ENCODE measurements around the gene ZNF81.
"Not testable (repeated sequence)": the region's sequence is repeated elsewhere in the genome, so short reads cannot be mapped to it uniquely, and the experiment has no call there.

The ZNF81 gene

GRCh38 chrX:47836164-47837072 is at the start of gene ZNF81:
Gene ZNF81 (plus strand): TSS chrX:47836902. CDS start chrX:47846268, 9,366 bp downstream.
- FAIRE-seq (peak; percentile 86), DNase-seq (ENCODE audit: insufficient read length, low spot score) (peak; percentile 32)
- TF ChIP-seq, protein P1, sequence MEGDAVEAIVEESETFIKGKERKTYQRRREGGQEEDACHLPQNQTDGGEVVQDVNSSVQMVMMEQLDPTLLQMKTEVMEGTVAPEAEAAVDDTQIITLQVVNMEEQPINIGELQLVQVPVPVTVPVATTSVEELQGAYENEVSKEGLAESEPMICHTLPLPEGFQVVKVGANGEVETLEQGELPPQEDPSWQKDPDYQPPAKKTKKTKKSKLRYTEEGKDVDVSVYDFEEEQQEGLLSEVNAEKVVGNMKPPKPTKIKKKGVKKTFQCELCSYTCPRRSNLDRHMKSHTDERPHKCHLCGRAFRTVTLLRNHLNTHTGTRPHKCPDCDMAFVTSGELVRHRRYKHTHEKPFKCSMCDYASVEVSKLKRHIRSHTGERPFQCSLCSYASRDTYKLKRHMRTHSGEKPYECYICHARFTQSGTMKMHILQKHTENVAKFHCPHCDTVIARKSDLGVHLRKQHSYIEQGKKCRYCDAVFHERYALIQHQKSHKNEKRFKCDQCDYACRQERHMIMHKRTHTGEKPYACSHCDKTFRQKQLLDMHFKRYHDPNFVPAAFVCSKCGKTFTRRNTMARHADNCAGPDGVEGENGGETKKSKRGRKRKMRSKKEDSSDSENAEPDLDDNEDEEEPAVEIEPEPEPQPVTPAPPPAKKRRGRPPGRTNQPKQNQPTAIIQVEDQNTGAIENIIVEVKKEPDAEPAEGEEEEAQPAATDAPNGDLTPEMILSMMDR (IDR thresholded peaks at IDR 0.05; ENCODE audit: insufficient read depth, missing control alignments): no peak

- DNase-seq (ENCODE audit: insufficient read length, low spot score): no peak
- FAIRE-seq: no peak
- TF ChIP-seq, protein P1 (IDR thresholded peaks at IDR 0.05; ENCODE audit: insufficient read depth, missing control alignments): no peak
Observed at GRCh38 chrX:47796433-47796906, 40.2 kb upstream of the ZNF81 start.

DNA sequence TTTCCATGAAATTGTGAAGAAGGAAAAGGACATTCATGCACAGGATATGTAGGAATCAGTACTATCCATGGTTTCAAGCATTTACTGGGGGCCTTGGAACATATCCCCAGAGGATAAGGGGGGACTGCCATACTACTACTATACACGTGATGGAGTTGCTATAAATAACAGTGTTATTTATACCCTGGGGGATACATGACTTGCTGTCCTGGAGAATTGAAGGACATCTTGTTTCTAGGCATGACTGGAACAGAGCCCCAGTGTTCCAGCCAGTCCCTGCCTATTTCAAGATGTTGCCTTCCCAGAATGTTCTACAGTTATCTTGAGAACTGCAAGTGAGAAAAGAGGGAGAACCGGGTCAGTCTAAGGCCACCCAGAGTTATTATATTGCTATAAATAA is 39.6 kb upstream of the ZNF81 start:
- no peak for DNase-seq (ENCODE audit: insufficient read length, low spot score)
- TF ChIP-seq, protein P1 (IDR thresholded peaks at IDR 0.05; ENCODE audit: insufficient read depth, missing control alignments): no peak
- FAIRE-seq: no peak

GRCh38 chrX:47798861-47799260 is 37.8 kb upstream of the ZNF81 start:
- FAIRE-seq: no peak
- no peak for DNase-seq (ENCODE audit: insufficient read length, low spot score)
- TF ChIP-seq, protein P1 (IDR thresholded peaks at IDR 0.05; ENCODE audit: insufficient read depth, missing control alignments): no peak

DNA sequence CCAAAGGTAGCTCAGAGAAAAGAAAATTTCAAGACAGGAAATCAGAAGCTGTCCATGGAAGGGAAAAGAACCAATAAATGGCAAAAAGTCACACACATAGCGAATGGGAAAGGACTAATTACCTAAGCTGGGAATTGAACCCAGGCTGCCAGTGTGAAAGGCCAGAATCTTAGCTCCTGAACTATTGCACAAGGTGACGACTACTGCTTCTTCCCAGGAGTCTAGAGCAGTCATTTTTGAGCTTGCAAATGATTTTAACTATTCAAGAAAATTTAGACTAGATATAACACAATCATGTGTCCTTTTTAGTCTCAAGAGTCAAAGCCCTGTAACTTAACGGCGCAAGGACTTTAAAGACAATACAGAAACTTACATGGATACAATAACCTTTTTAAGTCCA is 34.1 kb upstream of the ZNF81 start:
- DNase-seq (ENCODE audit: insufficient read length, low spot score) (no peak), FAIRE-seq (no peak)
- TF ChIP-seq, protein P1 (IDR thresholded peaks at IDR 0.05; ENCODE audit: insufficient read depth, missing control alignments): no peak

DNA sequence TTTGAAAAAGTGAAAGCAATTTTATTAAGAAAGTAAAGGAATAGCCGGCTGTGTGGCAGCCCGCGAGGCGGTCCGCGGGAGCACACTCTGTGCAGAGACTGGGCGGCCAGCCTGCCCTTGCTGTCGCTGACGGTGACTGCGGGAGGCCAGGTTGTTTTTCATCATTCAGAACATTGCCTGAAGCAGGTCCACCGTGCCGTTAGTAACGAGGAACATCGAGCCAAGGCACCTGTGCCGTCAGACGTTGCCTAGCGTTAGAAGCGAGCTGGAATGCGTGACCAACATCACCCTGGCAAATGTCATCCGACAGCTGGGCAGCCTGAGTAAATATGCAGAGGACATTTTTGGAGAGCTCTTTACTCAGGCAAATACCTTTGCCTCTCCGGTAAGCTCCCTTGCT is 33.6 kb upstream of the ZNF81 start:
- not testable (repeated sequence) for FAIRE-seq; DNase-seq (ENCODE audit: insufficient read length, low spot score)

DNA sequence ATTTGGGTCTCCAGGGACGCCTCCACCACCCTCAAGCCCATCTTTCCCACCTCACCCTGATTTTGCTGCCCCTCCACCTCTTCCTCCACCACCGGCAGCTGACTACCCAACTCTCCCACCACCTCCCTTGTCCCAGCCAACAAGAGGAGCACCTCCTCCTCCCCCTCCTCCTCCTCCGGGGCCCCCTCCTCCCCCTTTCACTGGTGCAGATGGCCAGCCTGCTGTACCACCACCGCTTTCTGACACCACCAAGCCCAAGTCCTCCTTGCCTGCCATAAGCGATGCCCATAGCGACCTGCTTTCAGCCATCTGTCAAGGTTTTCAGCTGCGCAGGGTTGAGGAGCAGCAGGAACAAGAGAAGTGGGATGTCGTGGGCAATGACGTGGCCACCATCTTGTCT is 32.4 kb upstream of the ZNF81 start:
- no peak for DNase-seq (ENCODE audit: insufficient read length, low spot score)
- FAIRE-seq: no peak
- TF ChIP-seq, protein P1 (IDR thresholded peaks at IDR 0.05; ENCODE audit: insufficient read depth, missing control alignments): no peak

DNA sequence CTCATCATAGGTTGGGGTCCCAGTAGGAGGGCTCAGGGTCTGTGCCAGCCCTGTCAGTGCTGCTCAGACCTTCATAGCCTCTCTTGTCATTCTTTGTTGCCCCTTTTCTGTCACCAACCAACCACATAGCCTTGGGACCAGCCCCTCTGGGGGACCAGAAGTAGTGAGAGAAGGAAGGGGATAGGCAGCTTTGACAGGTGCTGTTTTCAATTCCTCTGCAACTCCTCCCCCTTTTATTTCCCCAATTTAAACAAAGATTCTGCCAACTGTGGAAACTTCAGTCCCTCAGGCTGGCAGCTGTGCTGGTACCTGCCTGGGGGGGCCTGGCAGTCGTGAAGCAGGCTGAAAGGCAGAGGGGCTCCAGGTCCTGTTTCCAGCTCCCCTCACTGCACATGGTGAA is 30.9 kb upstream of the ZNF81 start:
- FAIRE-seq; DNase-seq (ENCODE audit: insufficient read length, low spot score): not testable (repeated sequence)

- DNase-seq (ENCODE audit: insufficient read length, low spot score); FAIRE-seq: not testable (repeated sequence)
Observed at GRCh38 chrX:47806415-47807271, 30.1 kb upstream of the ZNF81 start.

- not testable (repeated sequence) for DNase-seq (ENCODE audit: insufficient read length, low spot score); FAIRE-seq
Observed at GRCh38 chrX:47807272-47807538, 29.5 kb upstream of the ZNF81 start.
